A549 (cell line): ENCODE measurements around the gene FUT1. TPM values are rescaled to one million over a fixed set of nuclear protein-coding genes. Genes with fewer than 3 reads are reported as not detected.

Experiments
- ATAC-seq, 2 experiments: fragments of 200-7000 bp in 1 of 2; fragments of >200 bp in 1 of 2; cut with Nextera tagmentation in 1 of 2; cut with Tn5 transposase in 1 of 2; 3 replicates each; pipeline versions ENCODE4 v1.8.0 to v1.9.1; 2018 to 2020; ENCODE audit warnings: mild to moderate bottlenecking in 1 of 2, moderate library complexity in 1 of 2
- CTCF ChIA-PET: fragments of 300-600 bp; sonication (Branson Sonifier 250); formaldehyde crosslinking; extraction: SDS; loops from one replicate; lab custom pipeline; 2021; ENCODE audit warnings: antibody characterized with exemption, inconsistent platforms; lab: Yijun Ruan, JAX
- POLR2A ChIA-PET: fragments of 350-600 bp; formaldehyde crosslinking; extraction: SDS; loops from one replicate; lab custom pipeline; 2021; ENCODE audit warnings: antibody characterized with exemption, inconsistent platforms; lab: Yijun Ruan, JAX
- DNase-seq, 2 experiments: peaks; one replicate each; pipeline versions ENCODE4 v3.0.0 to v3.0.0-alpha.2; 2011 to 2016; ENCODE audit warnings: low read depth in 1 of 2, low spot score in 1 of 2
- FAIRE-seq: peaks from 2 replicates; lab custom pipeline; 2011; peaks lifted over from hg19 to GRCh38; lab: Jason Lieb, UNC
- H3K27ac ChIP-seq, 2 experiments: fragments of >200 bp; sonication (Bioruptor Twin); formaldehyde crosslinking; 3 replicates each; pipeline ENCODE4 v1.5.1; 2016 to 2017
- H3K4me1 ChIP-seq: fragments of >200 bp; sonication (Bioruptor Twin); formaldehyde crosslinking; 3 replicates; pipeline ENCODE4 v1.6.1; 2016
- H3K4me2 ChIP-seq: fragments of >200 bp; sonication (Bioruptor Twin); formaldehyde crosslinking; 3 replicates; pipeline ENCODE4 v1.6.1; 2016
- H3K4me3 ChIP-seq: fragments of >200 bp; sonication (Bioruptor Twin); formaldehyde crosslinking; 3 replicates; pipeline ENCODE4 v1.5.1; 2016
- H3K9me3 ChIP-seq: fragments of >200 bp; sonication (Bioruptor Twin); formaldehyde crosslinking; 3 replicates; pipeline ENCODE4 v1.6.1; 2016
- BCL3 ChIP-seq: fragments of >200 bp; sonication (Bioruptor Twin); formaldehyde crosslinking; IDR thresholded peaks from 3 replicates; pipeline ENCODE4 v1.6.1; 2016
- BHLHE40 ChIP-seq: IDR thresholded peaks from 2 replicates; pipeline ENCODE4 v1.6.1; 2012; ENCODE audit warnings: low read depth, low read length, inconsistent platforms
- CBX8 ChIP-seq: fragments of 200-600 bp; sonication (generic); IDR thresholded peaks from 2 replicates; pipeline ENCODE4 v1.6.1; 2016
- CEBPB ChIP-seq, 2 experiments: fragments of >200 bp in 1 of 2; sonication (Bioruptor Twin) in 1 of 2; formaldehyde crosslinking in 1 of 2; IDR thresholded peaks; 2 replicates each; pipeline ENCODE4 v1.6.1; 2012 to 2016
- CHD2 ChIP-seq: fragments of 150-350 bp; IDR thresholded peaks from 2 replicates; pipeline ENCODE4 v1.6.1; 2014; ENCODE audit warnings: low read length; ENCODE audit not compliant: partially characterized antibody
- E2F6 ChIP-seq: IDR thresholded peaks from 2 replicates; pipeline ENCODE4 v1.6.1; 2012; ENCODE audit warnings: low read depth, borderline replicate concordance
- EHMT2 ChIP-seq: fragments of 200-600 bp; sonication (generic); IDR thresholded peaks from 2 replicates; pipeline ENCODE4 v1.6.1; 2016; ENCODE audit warnings: antibody characterized with exemption, low read depth, mild to moderate bottlenecking, moderate library complexity
- FOXS1 ChIP-seq: fragments of 250-450 bp; sonication (Bioruptor Pico); IDR thresholded peaks from 2 replicates; pipeline ENCODE4 v1.5.0; 2020; ENCODE audit warnings: mild to moderate bottlenecking, moderate library complexity
- GATA3 ChIP-seq: IDR thresholded peaks from 2 replicates; pipeline ENCODE4 v1.6.1; 2012; ENCODE audit warnings: borderline replicate concordance
- JUNB ChIP-seq: fragments of >200 bp; sonication (Bioruptor Twin); formaldehyde crosslinking; IDR thresholded peaks from 2 replicates; pipeline ENCODE4 v1.6.1; 2016
- MAFK ChIP-seq: fragments of 450-650 bp; IDR thresholded peaks from 2 replicates; pipeline ENCODE4 v1.6.1; 2014; ENCODE audit not compliant: partially characterized antibody
- NPAS2 ChIP-seq: fragments of 250-450 bp; sonication (Bioruptor Pico); IDR thresholded peaks from 2 replicates; pipeline ENCODE4 v1.8.0; 2022; ENCODE audit warnings: mild to moderate bottlenecking, moderate library complexity, borderline replicate concordance
- POLR2A ChIP-seq: IDR thresholded peaks from 2 replicates; pipeline ENCODE4 v1.6.1; 2012; ENCODE audit warnings: mild to moderate bottlenecking, low read length
- POLR2AphosphoS2 ChIP-seq: conservative IDR thresholded peaks from 2 replicates; pipeline ENCODE4 v1.6.1; 2012; ENCODE audit warnings: low read length, improper control_type of control experiment, inconsistent platforms
- RARB ChIP-seq: fragments of 250-450 bp; sonication (Bioruptor Pico); IDR thresholded peaks from 2 replicates; pipeline ENCODE4 v1.8.0; 2021; ENCODE audit warnings: mild to moderate bottlenecking, moderate library complexity
- RCOR1 ChIP-seq: fragments of 150-350 bp; IDR thresholded peaks from 2 replicates; pipeline ENCODE4 v1.6.1; 2014; ENCODE audit warnings: antibody characterized with exemption, low read length, low read depth
- RFX5 ChIP-seq: fragments of 450-650 bp; IDR thresholded peaks from 2 replicates; pipeline ENCODE4 v1.7.1; 2014; ENCODE audit warnings: antibody characterized with exemption, mild to moderate bottlenecking, moderate library complexity
- TFCP2L1 ChIP-seq: fragments of 250-450 bp; sonication (Bioruptor Pico); IDR thresholded peaks from 2 replicates; pipeline ENCODE4 v1.5.0; 2021; ENCODE audit warnings: mild to moderate bottlenecking
- ZSCAN20 ChIP-seq: fragments of 250-450 bp; sonication (Bioruptor Pico); IDR thresholded peaks from 2 replicates; pipeline ENCODE4 v1.8.0; 2022; ENCODE audit warnings: mild to moderate bottlenecking, moderate library complexity
- WGBS: methylation state at CpG from one replicate; pipeline ENCODE4 v1.1.6; 2017; ENCODE audit errors: missing lambda C conversion rate; 5-methylcytosine and 5-hydroxymethylcytosine counted together
- polyA plus RNA-seq, 4 experiments: library from polyadenylated mRNA; depleted of rRNA in 3 of 4; stranded (reverse); fragments of >200 nt; fragmentation: RNase III in 1 of 4; extraction: RNeasy Plus Mini Kit Qiagen cat#74134 plus additional on column Dnase treatment in 1 of 4; gene quantifications; 2 replicates in 3 of 4; 3 replicates in 1 of 4; pipeline ENCODE4 v1.2.3, GENCODE V29; 2011 to 2017
- TF ChIP-seq, protein P1 (sequence below): fragments of >200 bp; sonication (Bioruptor Twin); formaldehyde crosslinking; IDR thresholded peaks from 2 replicates; pipeline ENCODE4 v1.6.1; 2016
- TF ChIP-seq, protein P2 (sequence below): fragments of 250-450 bp; sonication (Bioruptor Pico); IDR thresholded peaks from 2 replicates; pipeline ENCODE4 v1.5.0; 2020; ENCODE audit warnings: low read depth, mild to moderate bottlenecking, moderate library complexity
- TF ChIP-seq, protein P3 (sequence below): fragments of 250-450 bp; sonication (Bioruptor Pico); IDR thresholded peaks from 2 replicates; pipeline ENCODE4 v1.5.0; 2021; ENCODE audit warnings: mild to moderate bottlenecking, moderate library complexity, borderline replicate concordance
- TF ChIP-seq, protein P4 (sequence below): fragments of >200 bp; sonication (Bioruptor Twin); formaldehyde crosslinking; IDR thresholded peaks from 3 replicates; pipeline ENCODE4 v1.5.1; 2016
- TF ChIP-seq, protein P5 (sequence below): IDR thresholded peaks from 2 replicates; pipeline ENCODE4 v1.6.1; 2012

The FUT1 gene
- polyA plus RNA-seq, 2 of the 4 experiments (the other 2 are of a cell fraction) = 0.13 to 1.5 TPM

GRCh38 chr19:48713041-48713863, 39.2 kb downstream of the FUT1 start:
- ChIA-PET CTCF (interaction anchor here (1.0 to 5.4 kb wide), 18 partner anchors 12 to 129 kb away, joined by 3 to 31 read pairs (median 6); partner anchors contain the start of genes CA11 and FUT2), POLR2A (interaction anchor here (0.6 to 1.2 kb wide), 6 partner anchors 17 to 209 kb away, joined by 3 read pairs; partner anchors contain the start of genes FUT2, IZUMO1 and PPP1R15A)
- TF ChIP-seq GATA3 = no peak
- TF ChIP-seq NPAS2 (CRISPR knock-in tag) = no peak
- no peak for TF ChIP-seq RARB
- no peak for TF ChIP-seq RFX5
- no peak for TF ChIP-seq EHMT2
- TF ChIP-seq, protein P1, sequence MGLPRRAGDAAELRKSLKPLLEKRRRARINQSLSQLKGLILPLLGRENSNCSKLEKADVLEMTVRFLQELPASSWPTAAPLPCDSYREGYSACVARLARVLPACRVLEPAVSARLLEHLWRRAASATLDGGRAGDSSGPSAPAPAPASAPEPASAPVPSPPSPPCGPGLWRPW = no peak
- Histone ChIP-seq H3K27ac (peak overlapping the region; percentile 75 to 85), H3K9me3 (no peaks in the 10 kb centered on the region), H3K4me2 (peak overlapping the region; percentile 92), H3K4me1 (peaks cover 16% of the 10 kb centered on the region), H3K4me3 (peak overlapping the region; percentile 68)
- FAIRE-seq (no peak), DNase-seq (peak; percentile 75 to 94), ATAC-seq (peak; percentile 68 to 71)
- 6% methylated on average over 25 of the region's 25 CpGs for WGBS

GRCh38 chr19:48711106-48711662, 41.3 kb downstream of the FUT1 start:
- no peak for DNase-seq
- H3K4me3 ChIP-seq = no peak overlapping the region
- H3K9me3 ChIP-seq = no peaks in the 10 kb centered on the region
- TF ChIP-seq, protein P2, sequence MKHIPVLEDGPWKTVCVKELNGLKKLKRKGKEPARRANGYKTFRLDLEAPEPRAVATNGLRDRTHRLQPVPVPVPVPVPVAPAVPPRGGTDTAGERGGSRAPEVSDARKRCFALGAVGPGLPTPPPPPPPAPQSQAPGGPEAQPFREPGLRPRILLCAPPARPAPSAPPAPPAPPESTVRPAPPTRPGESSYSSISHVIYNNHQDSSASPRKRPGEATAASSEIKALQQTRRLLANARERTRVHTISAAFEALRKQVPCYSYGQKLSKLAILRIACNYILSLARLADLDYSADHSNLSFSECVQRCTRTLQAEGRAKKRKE (CRISPR knock-in tag) = no peak
- TF ChIP-seq CHD2 (no peak), ZSCAN20 (no peak), MAFK (peak; percentile 79)
- TF ChIP-seq, all 56 proteins: peak for 1
- Histone ChIP-seq H3K4me2 (no peak overlapping the region), H3K4me1 (peaks cover 16% of the 10 kb centered on the region), H3K27ac (no peak overlapping the region)
- no peak for ATAC-seq
- POLR2A ChIA-PET = no interaction called here
- CTCF ChIA-PET = interaction anchor here (0.6 to 4.7 kb wide), 8 partner anchors 12 to 66 kb away, joined by 3 to 31 read pairs (median 14); partner anchors contain the start of gene CA11
- WGBS = 94% methylated on average over 4 of the region's 4 CpGs
- no peak for FAIRE-seq

DNA sequence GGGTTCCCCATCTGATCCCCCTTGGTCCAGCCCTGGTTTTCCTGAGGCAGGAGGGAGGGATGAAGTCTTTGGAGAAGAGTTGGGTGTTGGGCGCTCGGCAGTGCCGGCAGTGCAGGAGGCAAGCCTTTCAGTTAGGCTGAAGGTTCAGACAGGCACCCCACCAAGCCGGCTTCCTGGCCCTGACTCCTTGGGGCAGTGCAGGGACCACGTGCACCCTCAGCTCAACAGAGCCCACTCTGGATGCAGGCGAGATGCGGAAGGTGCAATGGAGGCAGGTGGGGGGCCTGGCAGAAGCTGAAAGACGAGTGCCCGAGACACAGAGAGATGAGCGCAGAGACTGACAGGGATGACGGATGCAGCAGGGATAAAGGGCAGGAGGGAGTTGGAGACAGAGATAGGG, 44.0 kb downstream of the FUT1 start:
- Histone ChIP-seq H3K4me2 (no peak overlapping the region), H3K27ac (no peak overlapping the region), H3K4me3 (no peak overlapping the region), H3K4me1 (peaks cover 7% of the 10 kb centered on the region; the same call in 2 of the 3 replicates), H3K9me3 (no peaks in the 10 kb centered on the region)
- WGBS = 86% methylated on average over 11 of the region's 11 CpGs
- no peak for ATAC-seq
- ChIA-PET POLR2A (no interaction called here), CTCF (interaction anchor here (1.0 to 2.5 kb wide), 2 partner anchors 12 to 33 kb away, joined by 3 to 7 read pairs; partner anchors contain the start of gene FUT2)
- no peak for DNase-seq
- FAIRE-seq = no peak
- TF ChIP-seq, protein P3, sequence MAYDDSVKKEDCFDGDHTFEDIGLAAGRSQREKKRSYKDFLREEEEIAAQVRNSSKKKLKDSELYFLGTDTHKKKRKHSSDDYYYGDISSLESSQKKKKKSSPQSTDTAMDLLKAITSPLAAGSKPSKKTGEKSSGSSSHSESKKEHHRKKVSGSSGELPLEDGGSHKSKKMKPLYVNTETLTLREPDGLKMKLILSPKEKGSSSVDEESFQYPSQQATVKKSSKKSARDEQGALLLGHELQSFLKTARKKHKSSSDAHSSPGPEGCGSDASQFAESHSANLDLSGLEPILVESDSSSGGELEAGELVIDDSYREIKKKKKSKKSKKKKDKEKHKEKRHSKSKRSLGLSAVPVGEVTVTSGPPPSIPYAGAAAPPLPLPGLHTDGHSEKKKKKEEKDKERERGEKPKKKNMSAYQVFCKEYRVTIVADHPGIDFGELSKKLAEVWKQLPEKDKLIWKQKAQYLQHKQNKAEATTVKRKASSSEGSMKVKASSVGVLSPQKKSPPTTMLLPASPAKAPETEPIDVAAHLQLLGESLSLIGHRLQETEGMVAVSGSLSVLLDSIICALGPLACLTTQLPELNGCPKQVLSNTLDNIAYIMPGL (CRISPR knock-in tag) = no peak
- TF ChIP-seq GATA3 (no peak), NPAS2 (CRISPR knock-in tag) (no peak), CBX8 (no peak), E2F6 (no peak), JUNB (no peak), RCOR1 (no peak), FOXS1 (CRISPR knock-in tag) (no peak), BHLHE40 (no peak), POLR2A (no peak), CHD2 (no peak), BCL3 (no peak), POLR2AphosphoS2 (no peak), CEBPB (IDR thresholded peaks at IDR 0.05) (no peak), TFCP2L1 (CRISPR knock-in tag) (no peak)
- TF ChIP-seq, protein P1 = no peak
- TF ChIP-seq, protein P4, sequence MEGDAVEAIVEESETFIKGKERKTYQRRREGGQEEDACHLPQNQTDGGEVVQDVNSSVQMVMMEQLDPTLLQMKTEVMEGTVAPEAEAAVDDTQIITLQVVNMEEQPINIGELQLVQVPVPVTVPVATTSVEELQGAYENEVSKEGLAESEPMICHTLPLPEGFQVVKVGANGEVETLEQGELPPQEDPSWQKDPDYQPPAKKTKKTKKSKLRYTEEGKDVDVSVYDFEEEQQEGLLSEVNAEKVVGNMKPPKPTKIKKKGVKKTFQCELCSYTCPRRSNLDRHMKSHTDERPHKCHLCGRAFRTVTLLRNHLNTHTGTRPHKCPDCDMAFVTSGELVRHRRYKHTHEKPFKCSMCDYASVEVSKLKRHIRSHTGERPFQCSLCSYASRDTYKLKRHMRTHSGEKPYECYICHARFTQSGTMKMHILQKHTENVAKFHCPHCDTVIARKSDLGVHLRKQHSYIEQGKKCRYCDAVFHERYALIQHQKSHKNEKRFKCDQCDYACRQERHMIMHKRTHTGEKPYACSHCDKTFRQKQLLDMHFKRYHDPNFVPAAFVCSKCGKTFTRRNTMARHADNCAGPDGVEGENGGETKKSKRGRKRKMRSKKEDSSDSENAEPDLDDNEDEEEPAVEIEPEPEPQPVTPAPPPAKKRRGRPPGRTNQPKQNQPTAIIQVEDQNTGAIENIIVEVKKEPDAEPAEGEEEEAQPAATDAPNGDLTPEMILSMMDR = no peak
- TF ChIP-seq, protein P5, sequence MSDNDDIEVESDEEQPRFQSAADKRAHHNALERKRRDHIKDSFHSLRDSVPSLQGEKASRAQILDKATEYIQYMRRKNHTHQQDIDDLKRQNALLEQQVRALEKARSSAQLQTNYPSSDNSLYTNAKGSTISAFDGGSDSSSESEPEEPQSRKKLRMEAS = no peak
- TF ChIP-seq, all 56 proteins: peak for 0
